Dermis microvascular lymphatic vessel endothelial cell (primary cell): ENCODE results near the gene SYNGR1. TPM values are rescaled to one million over a fixed set of nuclear protein-coding genes. Genes with fewer than 3 reads are reported as not detected.

Experiments
- DNase-seq, 2 donors: peaks; one replicate each; pipeline versions ENCODE4 v3.0.0 to v3.0.0-alpha.2; 2010; ENCODE audit warnings: low read depth in 2 of 2
- total RNA-seq: library from RNA; depleted of rRNA; stranded (reverse); fragments of >200 nt; gene quantifications from 2 replicates; pipeline ENCODE4 v1.2.1, GENCODE V29; 2014

SYNGR1 gene
- total RNA-seq, 1 donor from 2014 or later: 0.39 TPM

GRCh38 chr22:39368461-39368911, 18.7 kb downstream of the SYNGR1 start:
- DNase-seq: no peak

GRCh38 chr22:39369186-39369585, 19.4 kb downstream of the SYNGR1 start:
- DNase-seq: no peak

DNA sequence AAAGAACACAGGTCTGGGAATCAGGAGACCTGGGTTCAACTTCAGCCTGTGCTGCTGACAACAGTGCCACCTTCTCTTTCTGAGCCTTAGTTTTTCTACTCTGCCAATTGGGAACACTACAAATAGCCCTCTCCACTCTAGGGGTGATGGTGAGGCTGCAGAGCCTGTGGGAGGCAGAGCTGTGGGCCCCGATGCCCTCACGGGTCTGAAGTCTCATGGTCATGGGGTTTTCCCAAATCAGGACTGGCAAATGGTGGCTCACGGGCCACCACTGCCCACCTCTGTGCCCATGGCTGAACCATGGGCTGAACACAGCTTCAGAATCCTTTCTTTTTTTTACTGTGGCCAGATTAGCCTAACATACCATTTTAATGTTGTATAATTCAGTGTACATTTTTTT, 19.8 kb downstream of the SYNGR1 start:
- DNase-seq: no peak

- DNase-seq: no peak
Measured at GRCh38 chr22:39371732-39372131, 21.9 kb downstream of the SYNGR1 start.

- DNase-seq: no peak
Measured at GRCh38 chr22:39374191-39374590, 24.4 kb downstream of the SYNGR1 start.

DNA sequence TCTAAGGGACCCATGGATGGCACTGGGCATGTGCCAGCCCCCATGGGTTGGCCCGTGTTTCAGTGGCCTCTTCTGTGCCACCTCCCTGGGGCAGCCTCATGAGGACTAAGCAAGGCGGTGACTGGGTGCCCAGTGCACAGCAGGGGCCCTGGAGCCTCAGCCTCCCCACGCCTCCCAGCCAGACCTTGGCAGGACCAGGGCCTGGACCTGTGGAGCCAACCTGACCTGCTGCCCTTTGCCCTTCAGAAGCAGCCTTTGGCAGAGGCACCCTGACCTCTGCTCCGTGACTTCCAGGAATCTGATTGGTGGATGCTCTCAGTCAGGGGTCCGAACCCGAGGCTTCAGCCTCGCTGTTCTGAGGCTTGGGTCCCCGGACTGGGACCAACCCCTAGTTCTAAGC, 25.0 kb downstream of the SYNGR1 start:
- DNase-seq: no peak

- no peak for DNase-seq
Measured at GRCh38 chr22:39375646-39376045, 25.9 kb downstream of the SYNGR1 start.

GRCh38 chr22:39379756-39380730, 30.3 kb downstream of the SYNGR1 start:
- DNase-seq: no peak

- DNase-seq: no peak
Measured at GRCh38 chr22:39381009-39381755, 31.4 kb downstream of the SYNGR1 start.

- DNase-seq: no peak
Measured at GRCh38 chr22:39381930-39382329, 32.1 kb downstream of the SYNGR1 start.

DNA sequence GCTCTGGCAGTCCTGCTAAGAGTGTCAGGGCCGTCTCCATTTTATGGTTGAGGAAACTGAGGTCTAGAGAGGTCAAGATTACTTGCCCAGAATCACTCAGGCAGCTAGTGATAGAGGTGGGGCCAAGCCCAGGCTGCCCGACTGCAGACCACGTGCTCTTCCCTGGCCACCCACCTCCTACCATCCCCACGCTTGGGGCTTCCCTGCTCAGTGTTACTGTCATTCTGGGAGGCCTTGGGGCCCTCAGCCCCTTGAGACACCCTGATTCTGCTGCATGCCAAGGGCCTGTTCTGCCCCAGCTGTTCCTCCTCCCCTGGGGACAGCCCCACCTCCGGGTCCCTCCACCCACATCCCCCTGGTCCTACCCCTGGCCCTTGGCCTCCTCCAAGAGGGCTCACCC, 32.6 kb downstream of the SYNGR1 start:
- no peak for DNase-seq

DNA sequence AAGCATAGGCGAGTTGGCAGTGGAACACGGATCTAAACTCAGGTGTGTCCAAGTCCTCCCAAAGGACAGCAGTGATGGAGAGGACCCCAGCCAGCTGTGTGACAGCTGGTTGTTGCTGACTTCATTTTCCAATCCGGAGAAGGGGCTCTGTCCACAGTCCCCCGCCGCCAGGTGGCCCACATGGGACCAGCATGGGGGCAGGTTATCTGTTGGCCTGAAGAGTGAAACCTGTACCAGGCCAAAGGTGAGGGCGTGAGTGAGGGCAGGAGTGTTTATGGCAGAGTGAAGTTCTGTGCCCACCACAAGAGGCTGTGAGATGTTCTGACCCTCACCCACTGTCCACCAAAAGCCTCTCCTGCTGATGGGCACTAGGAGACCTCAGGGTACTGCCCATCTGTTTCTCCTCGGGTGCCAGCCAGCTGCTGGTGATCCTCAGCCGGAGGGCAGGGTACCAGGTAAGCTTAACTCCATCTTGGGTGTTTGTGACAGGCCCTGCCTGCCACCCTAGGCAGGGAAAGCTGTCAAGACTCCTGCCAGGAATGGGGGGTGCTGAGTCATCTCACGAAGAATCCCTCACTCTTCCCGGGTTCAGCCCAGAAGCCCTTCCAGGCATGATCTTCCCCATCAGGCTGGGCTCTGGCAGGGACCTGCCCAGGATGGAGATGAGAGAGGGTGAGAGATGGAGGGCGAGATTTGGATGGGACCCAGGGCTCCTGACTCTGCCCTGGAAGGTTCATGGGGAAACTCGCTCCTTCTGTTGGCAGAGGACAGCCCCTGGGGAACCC, 34.2 kb downstream of the SYNGR1 start:
- DNase-seq: no peak

GRCh38 chr22:39384750-39385480, 35.1 kb downstream of the SYNGR1 start:
- DNase-seq: peak in 1 of 2 donors; percentile 28

DNA sequence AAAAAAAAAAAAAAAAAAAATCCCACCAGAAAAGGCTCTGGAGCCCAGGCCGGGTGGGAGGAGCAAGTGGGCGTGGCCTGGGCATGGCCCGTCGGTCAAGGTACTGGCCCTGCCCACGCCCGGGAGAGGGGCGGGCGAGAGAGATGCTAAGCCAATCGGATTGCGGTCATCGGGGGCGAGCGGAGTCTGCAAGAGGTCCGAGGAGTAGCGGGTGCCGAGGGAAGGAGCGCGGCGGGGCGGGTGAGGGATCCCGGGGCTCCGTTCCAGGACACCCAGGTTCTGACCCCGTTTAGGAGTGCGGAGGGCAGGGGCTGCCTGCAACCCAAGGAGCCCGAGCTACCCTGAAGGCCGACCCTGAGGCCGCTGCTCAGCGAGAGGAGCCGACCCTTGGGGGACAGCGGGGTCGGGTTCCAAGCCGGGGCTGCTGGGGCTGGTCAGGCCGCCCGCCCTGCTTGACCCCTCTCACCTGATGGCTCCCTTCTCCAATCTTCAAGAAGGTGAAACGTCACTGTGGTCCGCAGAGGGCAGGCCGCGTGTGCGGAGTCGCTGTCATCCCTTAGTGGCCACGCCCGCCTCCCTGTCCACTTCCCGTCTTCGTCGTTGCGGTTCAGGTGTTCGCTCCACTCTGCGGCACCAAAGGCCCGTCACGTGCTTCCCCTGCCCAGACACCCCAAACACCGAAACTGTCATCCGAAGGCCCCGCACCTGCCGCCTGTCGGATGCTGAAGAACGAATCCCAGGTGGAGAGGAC, 38.6 kb downstream of the SYNGR1 start:
- DNase-seq: peak; percentile 42 to 80

GRCh38 chr22:39389420-39389819, 39.6 kb downstream of the SYNGR1 start:
- DNase-seq: no peak

GRCh38 chr22:39392341-39392948, 42.7 kb downstream of the SYNGR1 start:
- DNase-seq: no peak

DNA sequence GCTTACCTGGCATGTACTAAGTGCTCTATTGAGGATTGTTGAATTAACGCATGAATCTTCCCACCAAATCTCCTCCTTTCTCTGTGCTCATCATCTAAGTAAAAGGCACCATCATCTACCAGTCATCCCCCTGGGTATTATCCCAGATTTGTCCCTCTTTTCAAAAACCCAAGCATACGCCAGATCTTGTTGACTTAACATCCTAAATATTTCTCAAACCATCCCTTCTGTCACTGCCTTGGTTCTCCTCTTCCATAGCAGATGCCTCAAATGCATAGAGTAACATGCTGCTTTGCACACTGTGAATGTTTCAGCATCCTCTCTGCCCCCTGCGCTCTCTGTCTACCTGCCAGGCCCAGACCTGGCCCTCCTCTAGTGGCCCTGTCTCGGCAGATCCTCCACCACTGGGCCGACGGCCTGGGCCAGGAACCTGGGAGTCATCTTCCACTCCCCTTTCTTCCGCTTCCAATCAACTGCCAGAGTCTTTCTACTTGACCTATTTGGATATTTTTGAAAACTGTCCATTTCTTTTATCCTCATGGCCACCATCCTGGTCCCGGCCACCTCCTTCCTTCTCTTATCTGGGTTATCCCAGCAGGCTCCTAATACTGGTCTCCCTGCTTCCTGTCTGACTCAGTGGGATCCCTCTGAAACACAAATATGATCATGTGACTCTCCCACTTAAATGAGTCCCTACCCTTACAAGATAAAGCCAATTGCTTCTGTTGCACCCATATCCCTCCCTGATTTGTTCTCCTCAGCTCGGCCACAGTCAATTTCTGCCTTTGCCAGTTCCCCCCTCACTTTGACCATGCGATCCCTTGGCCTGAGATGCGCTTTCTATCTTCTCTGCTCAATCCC, 46.4 kb downstream of the SYNGR1 start:
- no peak for DNase-seq

- DNase-seq: no peak
Measured at GRCh38 chr22:39396797-39397195, 47.0 kb downstream of the SYNGR1 start.

DNA sequence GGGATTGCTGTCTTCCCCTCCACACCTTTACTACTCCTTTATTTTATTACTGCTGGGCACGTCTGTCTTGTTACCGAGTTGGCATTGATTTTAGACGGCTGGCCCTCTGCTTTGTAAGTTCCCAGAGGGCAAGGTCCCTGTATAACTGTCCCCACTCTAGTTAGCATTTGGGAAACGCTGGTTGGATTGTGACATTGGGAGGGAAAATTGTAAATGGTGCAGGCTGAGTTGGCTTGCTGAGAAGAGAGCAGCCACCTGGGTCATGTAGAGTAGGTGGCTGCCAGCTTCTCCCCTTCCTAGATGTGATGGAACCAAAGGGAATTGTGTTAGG, 51.5 kb downstream of the SYNGR1 start:
- no peak for DNase-seq
